GM18499 (cell line): ENCODE results near the gene PPP2R5D.
"Not testable (repeated sequence)": the region's sequence is repeated elsewhere in the genome, so short reads cannot be mapped to it uniquely, and the experiment has no call there.

Experiments
- ATAC-seq: cut with Tn5 transposase; IDR thresholded peaks from one replicate; pipeline ENCODE4 v1.9.1; 2021; ENCODE audit warnings: moderate number of reproducible peaks; ENCODE audit not compliant: insufficient read depth, unreplicated experiment

PPP2R5D gene

GRCh38 chr6:43021270-43022047, 37.1 kb downstream of the PPP2R5D start, which contains the start of gene RRP36:
TSS of gene RRP36 (plus strand) at chr6:43021623. CDS start at chr6:43021655, 32 bp downstream.
- no peak for ATAC-seq

- ATAC-seq = no peak
Observed at GRCh38 chr6:43024436-43024835, 40.1 kb downstream of the PPP2R5D start.

GRCh38 chr6:43026365-43026764, 42.0 kb downstream of the PPP2R5D start:
- no peak for ATAC-seq

- no peak for ATAC-seq
Observed at GRCh38 chr6:43029120-43029519, 44.8 kb downstream of the PPP2R5D start.

GRCh38 chr6:43032326-43032725, 48.0 kb downstream of the PPP2R5D start:
- no peak for ATAC-seq

- no peak for ATAC-seq
Observed at GRCh38 chr6:43033496-43034189, 49.3 kb downstream of the PPP2R5D start.

- ATAC-seq = no peak
Observed at GRCh38 chr6:43034190-43034525, 49.8 kb downstream of the PPP2R5D start.

GRCh38 chr6:43035495-43036194, 51.3 kb downstream of the PPP2R5D start:
- ATAC-seq = no peak

GRCh38 chr6:43036712-43037111, 52.3 kb downstream of the PPP2R5D start:
- no peak for ATAC-seq

- no peak for ATAC-seq
Observed at GRCh38 chr6:43037197-43037596, 52.8 kb downstream of the PPP2R5D start.

GRCh38 chr6:43037706-43038105, 53.3 kb downstream of the PPP2R5D start:
- no peak for ATAC-seq

- no peak for ATAC-seq
Observed at GRCh38 chr6:43038727-43039126, 54.4 kb downstream of the PPP2R5D start.

- ATAC-seq = no peak
Observed at GRCh38 chr6:43040542-43041257, 56.3 kb downstream of the PPP2R5D start.

GRCh38 chr6:43041475-43041874, 57.1 kb downstream of the PPP2R5D start:
- not testable (repeated sequence) for ATAC-seq

GRCh38 chr6:43043310-43043709, 58.9 kb downstream of the PPP2R5D start:
- ATAC-seq = no peak

GRCh38 chr6:43045371-43045930, 61.1 kb downstream of the PPP2R5D start:
- ATAC-seq = no peak

- no peak for ATAC-seq
Observed at GRCh38 chr6:43047998-43048397, 63.6 kb downstream of the PPP2R5D start.

- ATAC-seq = no peak
Observed at GRCh38 chr6:43050981-43051380, 66.6 kb downstream of the PPP2R5D start.

- no peak for ATAC-seq
Observed at GRCh38 chr6:43052225-43052841, 68.0 kb downstream of the PPP2R5D start.
